SKM-1 (cell line): ENCODE data around the gene TJAP1.

ENCODE experiments used
- DNase-seq: peaks from one replicate; lab custom pipeline; 2025; ENCODE audit not compliant: unreplicated experiment; lab: John Stamatoyannopoulos, UW

Gene TJAP1

GRCh38 chr6:43504756-43505593 is 27.6 kb downstream of the TJAP1 start:
- DNase-seq = no peak

DNA sequence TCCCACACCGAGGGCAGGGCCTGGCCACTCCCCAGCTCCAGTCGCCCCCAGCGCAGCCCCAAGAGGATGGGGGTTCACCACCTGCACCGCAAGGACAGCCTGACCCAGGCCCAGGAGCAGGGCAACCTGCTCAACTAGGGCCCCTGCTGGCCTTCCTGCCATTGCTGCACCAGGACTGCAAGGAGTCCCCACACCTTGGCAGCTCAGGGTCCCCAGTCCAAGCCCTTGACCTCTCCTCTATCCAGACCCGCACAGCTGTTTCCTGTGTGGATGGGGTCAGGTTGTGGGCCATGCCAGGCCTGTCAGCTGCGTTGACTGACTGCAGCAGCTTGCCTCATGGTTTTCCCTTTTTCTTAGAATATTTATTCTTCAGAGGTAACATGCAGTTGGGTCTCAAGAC is 28.3 kb downstream of the TJAP1 start:
- no peak for DNase-seq

DNA sequence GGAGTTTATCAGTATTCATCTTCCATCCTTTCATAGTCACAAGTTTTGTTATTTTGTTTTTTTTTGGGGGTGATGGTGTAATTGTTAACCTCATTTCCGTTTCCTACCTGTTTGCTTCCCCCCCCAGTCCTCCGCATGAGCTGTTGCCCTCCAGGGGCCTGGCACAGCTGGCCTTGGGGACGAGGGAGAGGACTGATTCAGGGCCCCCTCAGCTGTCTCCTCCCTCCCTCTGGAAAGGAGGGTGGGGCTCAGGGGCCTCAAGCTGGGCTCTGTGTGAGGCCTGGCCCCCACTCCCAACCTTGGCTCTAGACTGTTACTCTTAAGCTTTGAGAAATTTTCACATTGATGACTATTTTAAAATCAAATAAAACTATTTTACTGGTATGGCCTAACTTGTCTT is 28.8 kb downstream of the TJAP1 start:
- no peak for DNase-seq

- DNase-seq = peak; percentile 47
Measured at GRCh38 chr6:43506667-43507471, 29.5 kb downstream of the TJAP1 start.

DNA sequence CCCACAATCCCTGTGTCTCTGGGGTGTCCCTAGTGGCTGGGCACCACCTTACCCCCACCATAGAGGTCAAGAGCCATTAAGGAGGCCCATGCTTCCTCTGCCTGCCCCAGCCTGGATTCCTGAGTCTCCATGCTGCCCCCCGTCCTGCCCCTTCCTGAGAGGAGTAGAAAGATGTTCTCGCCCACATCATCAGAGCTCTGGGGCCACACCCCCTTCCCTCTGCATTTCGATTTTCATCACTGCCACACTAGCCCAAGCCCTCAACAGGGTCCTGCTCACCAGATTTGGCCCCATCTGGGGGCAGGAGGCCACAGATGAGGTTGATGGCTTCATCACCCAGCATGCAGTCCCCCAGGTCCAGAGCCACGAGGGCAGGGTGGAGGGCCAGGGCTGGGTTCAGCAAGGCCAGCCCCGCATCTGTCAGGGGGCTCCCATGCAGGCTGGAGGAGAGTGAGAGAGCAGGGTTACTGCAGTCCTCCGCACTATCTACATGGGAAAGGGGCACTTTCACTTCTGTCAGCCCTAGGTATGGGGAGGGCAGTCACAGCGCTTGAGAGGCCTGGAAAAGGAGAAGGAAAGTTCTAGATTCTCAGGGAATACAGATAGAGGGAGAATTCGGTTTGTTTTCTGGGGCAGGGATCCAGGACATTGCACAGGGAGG is 31.2 kb downstream of the TJAP1 start:
- DNase-seq = no peak

GRCh38 chr6:43509142-43509983 is 32.0 kb downstream of the TJAP1 start:
- DNase-seq = no peak

DNA sequence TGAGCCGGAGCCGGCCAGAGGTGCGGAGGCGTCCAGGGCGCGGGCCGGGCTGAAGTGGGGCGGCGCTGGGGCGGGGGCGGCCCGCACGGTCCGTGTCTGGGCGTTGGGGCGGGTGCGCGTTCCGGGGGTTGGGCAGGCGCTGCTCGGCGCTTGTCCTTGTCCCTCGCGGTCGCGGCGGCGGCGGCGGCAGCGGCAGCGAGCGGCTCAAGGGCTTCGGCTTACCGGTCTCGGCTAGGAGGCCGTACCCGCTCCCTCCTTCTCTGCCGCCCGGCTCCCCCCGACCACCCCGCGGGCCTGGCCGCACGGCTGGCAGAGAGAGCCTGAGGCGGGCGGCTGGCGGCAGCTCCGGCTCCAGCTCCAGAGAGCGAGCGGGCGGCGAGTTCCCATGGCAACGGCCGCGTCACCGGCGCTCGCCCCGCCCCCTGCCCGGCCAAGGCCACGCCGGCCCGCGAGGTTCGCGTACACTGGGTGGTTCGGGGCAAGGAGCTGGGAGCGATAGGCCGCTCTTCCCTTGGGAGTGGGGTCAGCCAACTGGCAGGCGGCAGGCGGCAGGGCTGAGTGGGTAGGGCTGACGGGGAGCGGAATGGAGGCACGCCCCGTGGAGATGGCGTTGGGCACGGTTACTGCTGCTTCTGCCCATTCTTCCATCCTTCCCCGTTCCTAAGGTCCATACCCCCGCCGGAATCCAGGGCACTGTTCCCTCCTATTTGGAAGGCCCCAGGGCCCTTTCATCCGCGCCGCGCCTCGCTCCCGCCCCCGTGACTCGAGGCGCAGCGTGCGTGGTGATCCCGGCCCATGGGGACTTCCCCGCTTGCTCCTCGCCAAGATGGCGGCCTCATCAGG is 32.8 kb downstream of the TJAP1 start, which contains the start of gene LRRC73:
TSS of gene LRRC73 (minus strand) at position 363 of the 843 bp plus-strand sequence. CDS start 561 bp downstream, outside the sequence.
- DNase-seq = peak; percentile 14

GRCh38 chr6:43510827-43511163 is 33.4 kb downstream of the TJAP1 start:
- no peak for DNase-seq

DNA sequence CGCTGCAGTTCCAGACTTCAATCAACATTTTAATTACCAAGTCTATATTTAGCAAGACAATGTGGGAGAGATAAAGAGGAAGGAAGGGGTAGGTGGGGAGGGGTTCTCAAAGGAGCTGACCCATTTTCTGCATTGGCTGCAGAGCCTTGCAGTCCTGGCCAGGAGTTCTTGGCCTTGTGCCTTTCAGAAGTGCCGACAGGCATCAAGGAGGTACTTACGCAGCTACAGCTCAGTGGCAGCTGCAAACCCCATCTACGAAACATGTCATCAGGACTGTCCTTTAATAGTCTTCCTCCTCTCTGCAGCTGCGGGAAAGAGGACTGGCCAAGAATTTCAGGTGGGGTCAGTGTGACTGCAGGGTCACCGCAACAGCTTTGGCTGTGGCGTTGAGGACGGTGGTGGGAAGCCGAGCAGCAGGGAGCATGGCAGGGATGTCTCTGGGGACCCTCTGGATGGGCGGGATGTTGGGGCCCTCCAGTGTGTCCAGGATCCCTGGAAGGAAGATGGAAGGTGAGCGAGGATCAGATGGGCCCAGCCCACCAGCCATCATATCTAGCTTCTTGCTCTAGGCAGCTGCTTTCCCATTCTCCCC is 34.5 kb downstream of the TJAP1 start:
- DNase-seq = no peak

GRCh38 chr6:43515808-43516207 is 38.4 kb downstream of the TJAP1 start:
- DNase-seq = no peak

DNA sequence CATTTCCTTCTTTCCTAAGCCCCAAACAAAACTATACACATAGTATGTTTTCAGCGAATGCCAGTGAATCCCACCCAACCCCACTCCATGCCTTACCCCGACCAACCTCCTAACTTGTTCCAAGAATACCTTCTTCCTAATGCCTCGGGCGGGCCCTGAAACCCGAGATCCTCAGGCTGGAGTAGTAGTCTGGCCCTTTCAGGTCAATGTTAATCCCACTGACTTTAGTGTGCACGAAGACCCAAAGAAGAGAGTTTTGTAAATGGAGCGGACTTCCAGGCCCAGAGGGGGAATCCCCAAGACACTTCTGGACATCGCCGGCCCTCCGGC is 39.0 kb downstream of the TJAP1 start:
- no peak for DNase-seq

GRCh38 chr6:43516697-43517504 is 39.5 kb downstream of the TJAP1 start, which contains the start of the genes POLR1C and YIPF3:
Gene POLR1C (plus strand): TSS chr6:43517089. CDS start chr6:43517110, 21 bp downstream.
Gene YIPF3 (minus strand): TSS chr6:43516926. CDS start chr6:43516807, 119 bp downstream.
- DNase-seq = peak; percentile 99

DNA sequence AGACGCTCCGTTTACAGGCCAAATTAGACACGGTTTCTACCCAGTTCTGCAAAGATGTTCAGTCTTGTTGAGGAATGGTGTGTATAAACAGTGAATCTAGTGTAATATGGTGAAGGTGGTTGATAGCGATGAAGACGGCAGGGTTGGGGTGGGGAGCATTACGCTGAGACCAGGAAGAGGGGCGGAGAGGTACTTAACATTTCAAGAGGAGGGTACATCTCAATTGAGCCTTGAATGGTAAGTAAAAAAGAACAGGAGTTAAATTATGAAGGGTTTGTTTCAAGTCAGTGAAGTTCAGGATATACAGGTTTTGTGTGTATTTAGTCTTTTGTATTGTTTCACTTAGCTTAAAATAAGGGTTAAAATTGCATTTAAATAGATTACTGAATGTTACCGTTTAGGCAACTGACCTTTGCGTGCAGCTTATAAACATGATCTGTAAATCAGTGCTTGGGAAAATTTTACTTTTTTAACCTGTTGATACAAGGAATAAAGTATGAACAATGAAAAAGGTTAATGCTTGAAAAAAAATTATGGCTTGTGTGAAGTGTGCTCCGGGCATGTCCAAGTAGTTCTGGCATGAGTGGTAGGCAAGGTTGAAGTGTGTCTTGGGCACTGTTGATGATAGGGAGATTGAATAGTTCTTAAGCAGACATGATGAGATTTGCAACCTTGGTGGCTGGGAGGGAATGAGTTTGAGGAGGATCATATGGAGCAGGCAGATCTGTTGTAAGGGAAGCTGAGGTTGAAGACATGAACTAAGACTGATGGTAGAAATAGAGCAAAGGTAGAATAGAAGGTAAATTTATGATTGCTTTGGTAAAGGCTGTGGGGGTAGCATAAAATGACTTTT is 40.4 kb downstream of the TJAP1 start:
- DNase-seq = no peak

- DNase-seq = no peak
Measured at GRCh38 chr6:43520097-43520496, 42.7 kb downstream of the TJAP1 start.

GRCh38 chr6:43521836-43522235 is 44.5 kb downstream of the TJAP1 start:
- DNase-seq = no peak

DNA sequence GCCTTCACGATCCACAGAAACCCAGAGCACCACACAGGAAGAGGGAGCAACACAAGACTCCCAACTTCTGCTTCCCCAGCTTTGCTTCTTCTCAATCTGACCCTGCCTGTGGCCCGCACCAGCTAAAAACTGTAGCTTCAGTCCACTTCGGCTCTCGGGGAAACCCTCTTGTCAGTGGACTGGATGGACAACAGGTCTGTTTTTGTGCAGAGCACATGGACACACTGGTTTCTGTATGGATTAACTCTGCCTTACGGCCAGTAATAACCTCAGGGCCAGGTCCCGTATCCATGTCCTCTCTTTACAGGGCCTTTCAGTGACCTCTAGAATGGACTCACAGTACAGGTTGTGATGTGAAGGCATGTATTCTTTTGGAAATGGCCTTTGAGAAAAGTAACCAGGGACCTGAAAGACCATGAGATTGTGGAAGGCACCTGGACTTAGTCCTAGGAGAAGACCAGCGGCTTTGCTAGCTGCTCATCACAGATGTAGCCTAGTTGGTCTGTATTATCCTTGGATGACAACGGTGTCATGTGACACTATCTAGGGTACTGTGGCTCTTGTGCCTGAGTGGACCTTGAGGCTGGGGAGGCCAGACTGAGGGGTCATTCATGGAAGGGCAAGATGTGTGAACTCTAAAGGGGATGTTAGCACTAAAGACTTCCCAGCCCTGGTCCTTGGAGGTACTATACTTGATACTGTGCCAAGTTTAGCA is 45.3 kb downstream of the TJAP1 start:
- DNase-seq = no peak

DNA sequence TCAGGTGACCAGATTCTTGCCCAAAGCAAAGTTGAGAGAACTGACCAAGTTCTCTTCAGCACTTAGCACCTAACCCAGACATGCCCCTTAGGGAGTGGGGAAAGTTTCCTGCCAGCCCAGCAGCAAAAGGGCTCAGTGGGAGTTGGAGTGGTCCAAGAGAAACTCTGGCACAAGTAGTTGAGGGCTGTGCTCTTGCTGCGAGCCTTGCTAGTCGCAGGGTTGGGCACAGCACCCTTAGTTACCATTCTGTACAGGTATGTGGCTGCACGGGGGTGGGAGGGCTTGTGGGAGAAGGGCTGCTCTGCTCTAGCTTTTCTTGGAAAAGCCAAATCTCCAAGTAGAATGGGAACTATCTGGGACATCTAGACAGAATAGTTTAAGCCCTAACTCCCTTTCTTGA is 45.9 kb downstream of the TJAP1 start:
- DNase-seq = no peak
